GM21723 (cell line): Measurements from ENCODE around the gene CITED4.

Experiments
- ATAC-seq: cut with Tn5 transposase; IDR thresholded peaks from one replicate; pipeline ENCODE4 v1.9.1; 2021; ENCODE audit warnings: mild to moderate bottlenecking, moderate library complexity; ENCODE audit not compliant: unreplicated experiment

Gene CITED4

DNA sequence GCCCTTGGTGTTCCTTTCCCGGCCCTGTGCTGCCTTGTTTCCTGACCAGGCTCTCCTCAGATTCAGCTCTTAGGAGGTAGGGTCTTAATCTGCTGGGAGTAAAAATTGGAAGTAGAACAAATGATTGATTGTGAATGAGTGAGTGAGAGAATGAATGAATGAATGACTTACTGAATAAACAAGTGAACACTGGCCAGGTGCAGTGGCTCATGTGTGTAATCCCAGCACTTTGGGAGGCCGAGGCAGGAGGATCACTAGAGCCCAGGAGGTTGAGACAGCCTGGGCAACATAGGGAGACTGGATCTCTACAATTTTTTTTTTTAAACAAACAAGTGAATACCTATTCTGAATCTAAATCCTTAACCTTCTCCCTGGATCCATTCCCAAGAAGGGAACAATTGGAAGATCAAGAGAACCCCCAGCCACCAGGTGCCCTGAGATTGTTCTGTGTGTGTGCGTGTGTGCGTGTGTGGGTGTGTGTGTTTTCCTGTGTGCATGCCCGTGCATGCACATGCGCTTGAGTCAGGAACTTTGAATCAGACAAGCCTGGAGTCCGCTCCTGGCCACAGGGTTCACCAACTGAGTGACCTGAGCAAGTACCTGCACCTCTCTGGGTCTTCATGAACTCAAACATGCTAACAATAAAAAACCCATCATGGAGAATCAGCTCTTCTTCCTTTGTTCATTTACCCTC, 24.3 kb upstream of the CITED4 start:
- no peak for ATAC-seq

DNA sequence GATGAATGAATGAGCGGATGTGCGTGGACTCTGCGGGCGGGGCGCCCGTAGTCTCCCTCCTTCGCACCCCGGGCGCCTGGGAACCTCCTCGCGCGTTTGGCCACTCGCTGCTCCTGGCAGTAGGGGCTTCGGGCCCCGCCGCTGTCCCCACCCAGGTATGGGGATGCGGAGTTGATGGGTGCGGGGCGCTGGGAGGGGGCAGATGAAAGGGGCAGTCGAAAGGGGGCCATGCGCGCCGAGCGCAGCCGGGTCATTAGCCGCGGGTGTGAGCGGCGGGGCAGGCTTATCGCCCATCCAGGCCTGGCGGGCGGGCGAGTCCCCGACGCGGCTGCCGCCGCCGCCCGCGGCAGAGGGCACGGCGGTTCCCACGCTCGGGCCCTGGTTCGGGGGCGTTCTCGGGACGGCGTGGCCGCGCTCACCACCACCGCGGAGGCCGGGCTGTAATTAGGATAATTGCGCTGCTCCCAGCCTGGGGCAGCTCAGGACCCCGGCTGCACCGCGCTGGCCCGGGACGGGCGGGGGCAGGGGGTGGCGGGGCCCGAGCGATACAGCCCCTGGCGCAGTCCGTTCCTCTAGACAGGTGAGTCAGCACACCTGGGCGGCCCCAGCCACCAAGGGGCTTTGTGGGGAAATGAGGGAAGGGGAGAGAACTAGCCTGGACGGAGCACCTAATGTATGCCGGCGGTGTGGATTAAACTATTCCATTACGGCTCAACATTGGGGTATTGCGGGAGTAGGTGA, 22.1 kb upstream of the CITED4 start:
- ATAC-seq = no peak

DNA sequence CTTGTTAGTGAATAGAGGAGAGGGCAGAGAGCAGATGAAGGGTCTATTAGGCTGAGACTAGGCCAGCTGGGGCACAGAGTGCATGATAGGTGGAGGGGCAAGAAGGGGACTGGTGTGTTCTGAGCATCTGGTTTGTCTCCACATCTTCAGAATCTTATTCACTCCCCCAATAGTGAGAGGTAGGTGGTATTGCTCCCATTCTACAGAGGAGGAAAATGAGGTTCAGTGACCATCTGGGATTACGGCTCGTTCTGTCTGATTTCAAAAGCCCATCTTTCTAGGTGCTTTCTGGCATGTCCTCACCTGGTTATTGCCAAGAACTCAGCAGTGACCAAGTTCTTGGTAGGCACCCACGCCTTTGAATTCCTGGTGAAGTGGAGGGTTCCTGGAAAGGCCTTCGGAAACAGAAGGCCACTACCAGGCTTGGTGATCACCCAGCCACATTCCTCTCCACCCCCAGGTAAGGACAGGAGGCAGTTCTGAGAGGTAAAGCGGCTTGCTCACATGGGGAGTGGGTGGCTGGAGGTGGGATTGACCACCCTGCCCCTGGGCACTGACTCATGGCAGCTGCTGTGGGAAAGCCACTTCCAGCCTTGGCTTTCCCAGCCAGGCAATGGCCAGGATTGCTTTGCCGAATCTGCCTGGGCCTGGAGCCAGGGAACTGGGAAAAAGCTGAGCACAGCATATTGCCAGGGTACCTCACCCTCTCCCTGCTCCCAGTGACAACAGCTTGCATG, 18.8 kb upstream of the CITED4 start:
- no peak for ATAC-seq

DNA sequence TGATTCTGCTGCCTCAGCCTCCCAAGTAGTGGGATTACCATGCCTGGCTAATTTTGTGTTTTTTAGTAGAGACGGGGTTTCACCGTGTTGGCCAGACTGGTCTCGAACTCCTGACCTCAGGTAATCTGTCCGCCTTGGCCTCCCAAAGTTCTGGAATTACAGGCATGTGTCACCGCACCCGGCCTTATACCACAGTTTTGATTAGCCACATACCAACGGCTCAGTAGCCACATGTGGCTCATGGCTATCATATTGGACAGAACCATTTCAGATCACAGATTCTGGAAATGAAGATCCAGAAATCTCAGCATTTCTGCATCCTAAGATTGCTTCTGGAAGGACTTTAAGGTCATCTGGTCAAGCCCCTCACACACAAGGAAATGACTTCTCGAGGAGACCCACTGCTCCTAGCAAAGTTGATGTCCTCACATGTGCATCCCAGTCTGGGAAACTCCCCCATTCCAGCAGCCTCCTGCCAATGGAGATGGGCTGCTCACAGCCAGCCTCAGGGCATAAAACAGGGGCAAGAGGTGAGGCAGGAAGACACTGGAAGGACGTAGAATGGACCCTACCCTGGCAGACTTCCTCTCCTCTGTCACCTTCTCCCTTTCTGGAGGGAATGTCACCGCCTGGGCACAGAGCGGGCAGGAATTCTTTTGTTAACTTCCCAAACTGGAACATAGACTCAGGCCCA, 17.5 kb upstream of the CITED4 start:
- no peak for ATAC-seq

DNA sequence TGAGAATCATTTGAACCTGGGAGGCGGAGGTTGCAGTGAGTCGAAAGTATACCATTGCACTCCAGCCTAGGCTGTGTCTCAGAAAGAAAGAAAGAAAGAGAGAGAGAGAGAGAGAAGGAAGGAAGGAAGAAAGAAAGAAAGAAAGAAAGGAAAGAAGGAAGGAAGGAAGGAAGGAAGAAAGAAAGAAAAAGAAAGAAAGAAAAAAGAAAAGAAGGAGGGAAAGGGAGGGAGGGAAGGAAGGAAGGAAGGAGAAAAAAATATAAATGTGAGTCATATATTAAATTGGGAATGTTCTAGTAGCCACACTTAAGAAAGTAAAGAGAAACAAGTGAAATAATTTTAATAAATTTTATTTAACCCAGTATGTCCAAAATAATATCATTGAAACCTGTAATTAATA, 16.7 kb upstream of the CITED4 start:
- ATAC-seq = no peak

DNA sequence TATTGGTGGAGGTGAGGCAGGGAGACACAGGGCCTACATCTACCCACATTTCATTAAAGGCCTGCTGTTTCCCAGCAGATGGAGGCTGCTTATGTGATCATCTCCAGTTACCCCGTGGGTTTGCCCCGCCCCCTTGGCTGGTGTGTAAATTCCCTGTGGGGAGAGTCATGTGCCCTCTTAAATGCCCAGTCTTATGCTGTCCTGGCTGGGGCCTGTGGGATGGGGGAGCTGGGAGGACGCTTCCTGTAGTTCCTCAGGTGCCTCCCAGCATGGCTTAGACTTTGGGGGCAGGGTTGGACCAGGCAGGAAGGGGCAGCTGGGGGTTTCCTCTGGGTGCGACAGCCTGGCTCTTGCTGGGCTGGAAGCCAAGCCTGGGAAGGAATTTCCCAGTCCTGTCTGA, 15.5 kb upstream of the CITED4 start:
- ATAC-seq = no peak

DNA sequence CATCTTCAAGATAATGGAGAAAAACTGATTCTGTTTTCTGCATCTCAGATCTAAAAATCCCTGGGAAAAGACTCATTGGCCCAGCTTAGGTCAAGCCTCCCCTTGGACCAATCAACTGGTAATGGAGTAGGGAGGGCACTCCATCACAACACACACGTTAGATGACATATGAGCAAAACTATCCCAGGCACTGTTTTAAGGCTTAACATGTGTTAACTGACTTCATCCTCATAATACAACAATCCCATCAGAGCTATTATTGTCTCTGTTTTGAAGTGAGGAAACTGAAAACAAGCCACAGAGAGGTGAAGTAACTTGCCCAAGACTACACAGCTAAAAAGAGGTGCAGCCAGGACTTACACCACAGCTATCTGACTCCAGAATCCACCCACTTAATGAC, 14.7 kb upstream of the CITED4 start:
- ATAC-seq = no peak

DNA sequence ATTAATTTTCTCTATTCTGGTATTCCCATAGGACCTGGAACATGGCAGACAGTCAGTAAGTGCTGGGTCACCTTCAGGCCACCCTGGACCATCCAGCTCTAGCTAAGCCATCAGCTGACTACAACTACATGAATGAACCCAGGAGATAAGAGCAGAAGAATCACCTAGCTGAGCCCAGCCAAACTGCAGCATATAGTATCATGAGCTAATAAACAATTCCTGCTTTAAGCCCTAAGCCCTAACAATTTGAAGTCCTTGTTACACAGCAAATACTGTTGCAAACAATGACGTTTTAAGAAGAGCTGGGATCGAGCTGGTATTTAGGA, 14.2 kb upstream of the CITED4 start:
- no peak for ATAC-seq

DNA sequence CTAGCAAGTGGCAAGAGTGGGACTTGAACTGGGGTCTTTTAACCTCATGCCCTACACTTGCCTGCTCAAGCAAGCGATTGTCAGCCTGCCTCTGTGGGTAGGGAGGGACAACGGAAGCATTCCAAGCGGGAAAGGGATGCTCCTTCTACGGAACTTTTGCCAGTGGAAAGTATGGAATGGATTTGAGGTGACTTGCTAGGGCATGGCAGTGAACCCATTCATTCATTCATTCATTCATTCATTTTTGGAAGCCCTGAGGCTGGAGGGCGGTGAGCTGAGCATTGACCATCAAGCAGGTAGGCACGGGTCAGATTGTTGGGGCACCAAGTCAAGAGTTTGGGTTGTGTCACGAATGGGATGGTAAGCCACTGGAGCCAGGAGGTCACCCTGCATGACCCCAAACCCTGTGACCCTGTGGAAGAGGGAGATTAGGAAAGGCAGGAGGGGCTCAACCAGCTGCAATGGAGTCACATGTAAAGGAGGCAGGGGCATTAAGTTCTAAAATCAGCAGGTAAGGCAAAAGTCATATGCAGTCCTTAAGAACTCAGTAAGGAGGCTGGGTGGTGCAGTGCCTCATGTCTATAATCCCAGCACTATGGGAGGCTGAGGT, 11.8 kb upstream of the CITED4 start:
- ATAC-seq = no peak

DNA sequence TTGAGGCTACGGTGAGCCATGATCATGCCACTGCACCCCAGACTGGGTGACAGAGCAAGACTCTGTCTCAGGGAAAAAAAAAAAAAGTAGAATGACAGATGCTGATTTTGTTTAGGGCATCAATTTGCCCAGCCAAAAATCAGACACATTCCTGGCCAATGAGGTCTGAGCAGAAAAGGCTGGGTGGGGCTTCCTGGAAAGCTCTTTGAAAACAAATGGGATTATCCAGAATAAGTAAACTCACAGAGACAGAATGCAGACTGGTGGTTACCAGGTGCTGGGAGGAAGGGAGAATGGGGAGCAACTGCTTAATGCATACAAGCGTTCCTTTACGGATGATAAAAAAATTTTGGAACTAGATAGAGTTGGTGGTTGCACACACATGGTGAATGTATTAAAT, 10.1 kb upstream of the CITED4 start:
- no peak for ATAC-seq

DNA sequence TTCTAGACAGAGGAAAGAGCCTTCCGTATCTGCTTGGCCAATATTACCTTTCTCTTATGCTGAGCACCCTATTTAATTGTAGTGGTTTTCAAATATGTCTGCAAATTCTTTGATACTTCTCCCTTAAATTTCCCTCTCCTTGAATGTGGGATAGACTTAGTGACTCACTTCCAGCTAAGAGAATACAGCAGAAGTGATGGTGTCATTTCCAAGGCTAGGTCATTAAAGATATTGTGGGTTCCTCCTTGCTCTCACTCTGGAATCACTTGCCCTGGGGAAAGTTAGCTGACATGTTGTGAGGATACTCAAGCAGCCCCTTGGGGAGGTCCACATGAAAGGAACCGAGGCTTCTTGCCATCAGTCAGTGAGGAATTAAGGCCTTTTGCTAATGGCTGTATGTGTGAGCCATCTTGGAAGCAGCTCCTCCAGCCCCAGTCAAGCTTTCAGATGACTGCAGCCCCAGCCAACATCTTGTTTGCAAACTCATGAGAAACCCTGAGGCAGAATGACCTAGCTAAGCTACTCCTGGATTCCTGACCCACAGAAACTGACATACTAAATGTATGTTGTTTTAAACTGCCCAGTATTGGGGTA, 8.1 kb upstream of the CITED4 start:
- no peak for ATAC-seq

DNA sequence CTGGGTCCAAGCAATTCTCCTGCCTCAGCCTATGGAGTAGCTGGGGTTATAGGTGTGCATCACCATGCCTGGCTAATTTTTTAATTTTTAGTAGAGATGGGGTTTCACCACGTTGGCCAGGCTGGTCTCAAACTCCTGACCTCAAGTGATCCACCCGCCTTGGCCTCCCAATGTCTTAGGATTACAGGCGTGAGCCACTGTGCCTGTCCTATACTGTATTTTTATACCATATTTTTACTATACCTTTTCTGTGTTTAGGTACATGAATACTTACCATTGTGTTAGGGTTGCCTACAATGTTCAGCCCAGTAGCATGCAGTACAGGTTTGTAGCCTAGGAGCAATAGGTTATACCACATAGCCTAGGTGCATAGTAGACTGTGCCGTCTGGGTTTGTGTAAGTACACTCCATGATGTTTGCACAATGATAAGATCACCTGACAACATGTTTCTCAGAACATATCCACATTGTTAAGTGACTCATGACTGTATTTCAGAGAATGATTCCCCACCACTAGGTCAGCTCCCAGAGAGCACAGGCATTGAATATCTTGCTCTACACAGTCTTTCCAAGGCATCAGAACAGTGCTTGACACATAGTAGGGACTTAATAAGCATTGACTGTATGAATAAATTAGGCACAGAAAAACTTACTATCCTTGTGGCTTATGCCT, 6.0 kb upstream of the CITED4 start:
- ATAC-seq = no peak

DNA sequence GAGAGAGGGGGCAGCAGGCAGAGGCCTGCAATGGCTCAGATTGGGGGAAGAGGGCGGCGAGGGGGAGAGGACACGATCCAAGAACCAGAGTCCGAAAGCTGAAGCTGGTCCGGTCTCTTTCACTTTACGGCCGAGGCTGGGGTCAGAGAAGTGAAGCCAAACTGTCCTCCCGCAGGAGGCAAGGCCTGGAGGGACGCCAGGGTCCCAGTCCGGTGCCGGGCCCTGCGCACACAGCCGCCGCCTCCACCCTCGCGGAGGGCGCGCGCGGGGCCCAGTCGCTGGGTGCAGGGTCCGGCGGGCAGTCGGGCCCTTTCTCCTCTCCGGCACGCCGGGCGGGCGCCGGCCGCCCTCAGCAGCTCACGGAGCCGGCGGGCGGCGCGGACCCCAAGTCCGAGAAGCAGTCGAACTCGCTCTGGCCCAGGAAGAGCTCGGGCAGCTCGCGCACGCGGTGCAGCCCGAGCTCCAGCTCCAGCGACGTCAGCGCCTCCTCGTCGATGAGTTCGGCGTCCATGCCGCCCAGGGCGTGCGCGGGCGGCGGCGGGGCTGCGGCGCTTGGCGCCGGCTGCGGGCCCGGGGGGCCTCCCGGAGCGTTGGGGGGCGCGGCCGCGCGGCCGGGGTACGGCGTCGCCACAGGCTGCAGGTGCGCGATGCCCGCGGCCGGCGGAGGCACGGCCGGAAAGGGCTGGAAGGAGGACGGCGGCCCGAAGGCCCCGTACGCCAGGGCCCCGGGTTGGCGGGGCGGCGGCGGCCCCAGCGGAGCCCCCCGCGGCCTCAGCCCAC, 749 bp downstream of the CITED4 start:
- ATAC-seq = peak; percentile 8

DNA sequence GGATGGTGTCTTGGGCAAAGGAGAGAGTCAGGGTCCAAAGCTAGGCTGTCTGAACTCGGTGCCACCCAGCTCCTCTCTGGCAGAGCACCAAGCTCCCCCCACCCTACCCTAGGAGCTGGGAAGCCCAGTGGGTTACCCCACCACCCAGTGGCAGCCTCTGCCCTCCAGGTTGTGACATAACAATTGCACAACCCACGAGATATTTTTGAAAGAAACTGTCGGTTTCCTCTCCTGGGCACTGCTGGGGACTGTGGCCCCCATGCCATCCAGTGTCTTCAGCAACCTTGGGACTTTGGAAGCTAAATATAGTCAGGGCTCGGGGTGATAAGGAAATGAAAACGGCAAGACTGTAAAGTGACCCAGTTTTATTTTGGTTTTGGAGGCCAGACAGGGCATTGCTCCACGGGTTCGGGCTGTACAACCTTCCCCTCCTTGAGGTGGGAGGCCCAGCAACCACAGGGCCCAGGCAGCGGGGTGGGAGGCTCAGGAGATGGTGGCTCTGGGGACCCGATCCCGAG, 1.4 kb downstream of the CITED4 start:
- no peak for ATAC-seq

DNA sequence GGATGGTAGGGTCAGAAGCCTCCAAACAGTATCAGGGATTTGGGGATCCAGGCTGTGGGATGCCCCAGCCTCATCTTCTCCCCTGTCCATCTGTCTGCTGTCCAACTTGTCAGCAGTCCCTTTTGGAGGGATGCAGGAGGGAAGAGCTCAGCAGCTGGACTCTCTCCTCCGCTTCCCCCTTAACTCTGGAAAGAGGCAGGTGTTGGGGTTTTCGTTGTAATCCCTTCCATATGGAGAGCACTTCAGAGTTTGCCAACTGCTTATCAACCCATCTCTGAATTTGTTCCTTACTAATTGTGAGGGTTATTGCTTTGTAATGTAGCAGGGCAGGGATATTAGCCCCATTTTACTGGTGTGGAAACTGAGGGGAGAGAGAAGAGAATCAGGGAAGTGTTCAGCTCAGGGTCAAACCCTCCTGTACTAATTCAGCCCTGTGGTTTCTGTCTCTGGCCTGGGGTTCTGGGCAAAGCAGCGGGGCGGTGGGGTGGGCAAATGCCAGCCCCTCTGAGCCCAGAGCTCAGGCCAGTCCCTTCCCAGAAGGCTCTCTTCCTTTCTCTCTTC, 3.2 kb downstream of the CITED4 start:
- no peak for ATAC-seq

DNA sequence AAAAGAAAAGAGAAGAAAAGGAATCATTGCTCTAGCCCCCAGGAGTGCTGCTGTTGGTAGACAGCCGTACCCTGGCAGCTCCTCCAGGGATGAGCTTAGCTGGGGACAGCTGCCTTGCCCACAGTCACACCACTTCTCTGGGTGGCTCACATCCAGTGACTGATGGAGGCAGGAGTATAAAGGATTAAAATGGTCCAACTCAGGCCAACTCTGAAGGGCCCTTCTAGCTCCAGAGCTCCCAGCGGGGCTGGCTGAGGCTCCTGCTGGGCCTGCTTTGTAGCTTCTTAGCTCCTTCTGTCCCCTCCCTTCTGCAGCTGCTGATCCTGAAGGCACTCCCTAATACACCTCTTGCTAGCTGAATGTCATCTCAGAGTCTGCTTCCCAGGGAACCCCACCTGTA, 4.4 kb downstream of the CITED4 start:
- ATAC-seq = no peak

DNA sequence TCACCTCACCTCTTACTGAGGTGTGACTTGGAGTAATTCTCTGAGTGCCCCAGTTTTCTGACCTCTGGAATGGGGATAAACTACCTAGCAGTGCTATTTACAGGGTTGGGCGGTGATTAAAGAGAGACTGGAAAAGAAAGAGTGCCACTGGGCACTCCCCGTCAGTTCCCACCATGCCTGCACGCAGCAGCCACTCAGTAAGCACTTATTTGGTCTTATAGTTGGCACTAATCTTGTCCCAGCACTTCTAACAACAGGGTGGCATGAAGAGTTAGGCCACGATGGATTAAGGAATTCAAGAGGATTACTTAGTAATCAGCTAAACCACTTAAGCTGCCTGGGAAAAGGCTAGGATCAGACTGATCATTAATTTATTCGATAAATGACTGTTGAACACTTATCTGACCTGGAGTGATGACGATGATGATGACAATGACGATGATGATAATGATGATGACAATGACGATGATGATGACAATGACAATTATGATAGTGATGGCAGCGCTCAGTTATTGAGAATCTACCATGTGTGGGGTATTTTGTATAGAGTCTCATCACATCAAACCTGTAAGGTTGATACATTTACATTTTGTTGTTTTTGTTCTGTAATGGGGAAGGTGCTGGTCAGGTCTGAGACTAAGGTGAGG, 5.4 kb downstream of the CITED4 start:
- ATAC-seq = no peak

DNA sequence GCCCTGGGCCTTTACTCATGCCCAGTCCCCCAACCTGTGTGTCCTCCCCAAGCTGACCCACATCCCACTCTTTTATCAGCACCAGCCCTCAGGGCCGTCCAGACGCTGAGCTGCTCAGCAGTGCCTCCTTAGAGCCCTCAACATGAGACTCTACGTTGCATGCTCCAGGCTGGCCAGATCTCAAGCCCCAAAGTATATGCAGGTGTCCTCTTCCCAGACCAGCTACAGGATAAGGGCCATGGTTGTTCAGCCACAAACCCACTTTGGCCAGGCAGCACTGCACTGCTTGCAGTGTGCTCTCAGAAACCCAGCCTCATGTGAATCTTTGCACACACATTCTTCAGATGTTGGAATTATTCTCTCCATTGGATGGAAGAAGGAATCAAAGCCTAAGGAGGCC, 6.0 kb downstream of the CITED4 start:
- ATAC-seq = no peak
